K562 (cell line): Measurements from ENCODE around the gene CTSL. TPM values are rescaled to one million over a fixed set of nuclear protein-coding genes. Genes with fewer than 3 reads are reported as not detected.

Source experiments
- ARID2 ChIP-seq: fragments of 450-650 bp; IDR thresholded peaks from 2 replicates; pipeline ENCODE4 v1.6.1; 2017; ENCODE audit warnings: antibody characterized with exemption, mild to moderate bottlenecking
- CBFA2T3 ChIP-seq: fragments of 450-650 bp; IDR thresholded peaks from 2 replicates; pipeline ENCODE4 v1.6.1; 2017
- CBFB ChIP-seq: sonication (generic); formaldehyde crosslinking; IDR thresholded peaks from 2 replicates; pipeline ENCODE4 v1.4.0; 2020; ENCODE audit warnings: mild to moderate bottlenecking, missing genetic modification reagents
- CREBBP ChIP-seq: IDR thresholded peaks from one replicate; pipeline ENCODE4 v1.6.1; 2012; ENCODE audit warnings: low read depth, mild to moderate bottlenecking, control low read depth, inconsistent platforms, low read length
- GATA2 ChIP-seq: sonication (generic); formaldehyde crosslinking; IDR thresholded peaks from 2 replicates; pipeline ENCODE4 v1.4.0; 2020; ENCODE audit warnings: mild to moderate bottlenecking, missing genetic modification reagents
- HLTF ChIP-seq: fragments of 450-650 bp; IDR thresholded peaks from 2 replicates; pipeline ENCODE4 v1.6.1; 2016
- ILK ChIP-seq: fragments of 450-650 bp; IDR thresholded peaks from 2 replicates; pipeline ENCODE4 v1.6.1; 2016; ENCODE audit warnings: missing genetic modification characterization, low read depth, mild to moderate bottlenecking, missing compliant biosample characterization, moderate library complexity, borderline replicate concordance
- KDM1A ChIP-seq, 2 experiments: fragments of 450-650 bp; IDR thresholded peaks; 2 replicates each; pipeline ENCODE4 v1.6.1; 2016; ENCODE audit warnings: mild to moderate bottlenecking in 2 of 2
- KHSRP ChIP-seq: fragments of 450-650 bp; IDR thresholded peaks from 2 replicates; pipeline ENCODE4 v1.6.1; 2017
- NELFE ChIP-seq: IDR thresholded peaks from 2 replicates; pipeline ENCODE4 v1.6.1; 2011; ENCODE audit warnings: mild to moderate bottlenecking; ENCODE audit not compliant: insufficient read depth, insufficient read length
- PHF20 ChIP-seq: fragments of 450-650 bp; IDR thresholded peaks from 2 replicates; pipeline ENCODE4 v1.6.1; 2018; ENCODE audit not compliant: partially characterized antibody
- RNF2 ChIP-seq: sonication (generic); IDR thresholded peaks from 2 replicates; pipeline ENCODE4 v1.6.1; 2016
- SAP30 ChIP-seq: fragments of 200-600 bp; sonication (generic); IDR thresholded peaks from 2 replicates; pipeline ENCODE4 v1.6.1; 2012; ENCODE audit warnings: borderline replicate concordance, low read depth, mild to moderate bottlenecking, moderate library complexity, low read length, control low read depth, inconsistent platforms; ENCODE audit not compliant: insufficient read depth, poor library complexity, severe bottlenecking
- SMAD4 ChIP-seq: fragments of 250-450 bp; sonication (Bioruptor Pico); conservative IDR thresholded peaks from 2 replicates; pipeline ENCODE4 v1.8.0; 2021; ENCODE audit warnings: inconsistent platforms, mild to moderate bottlenecking, moderate library complexity
- SMARCA5 ChIP-seq: fragments of 450-650 bp; IDR thresholded peaks from 2 replicates; pipeline ENCODE4 v1.6.1; 2016
- SNRNP70 ChIP-seq: fragments of 200-400 bp; formaldehyde crosslinking; optimal IDR thresholded peaks from 2 replicates; pipeline ENCODE3; 2017; ENCODE audit warnings: low read depth, low read length
- SREBF1 ChIP-seq: fragments of 150-350 bp; IDR thresholded peaks from 2 replicates; pipeline ENCODE4 v1.6.1; 2014; ENCODE audit warnings: antibody characterized with exemption, low read depth, low read length, borderline replicate concordance
- SUPT5H ChIP-seq: fragments of 450-650 bp; IDR thresholded peaks from 2 replicates; pipeline ENCODE4 v1.6.1; 2016
- TAF7 ChIP-seq: fragments of 450-650 bp; IDR thresholded peaks from 2 replicates; pipeline ENCODE4 v1.6.1; 2016; ENCODE audit warnings: missing genetic modification characterization, missing compliant biosample characterization
- THRA ChIP-seq: fragments of 450-650 bp; IDR thresholded peaks from 2 replicates; pipeline ENCODE4 v1.6.1; 2017; ENCODE audit warnings: mild to moderate bottlenecking, moderate library complexity
- YBX1 ChIP-seq: fragments of 450-650 bp; IDR thresholded peaks from 2 replicates; pipeline ENCODE4 v1.7.1; 2016; ENCODE audit warnings: mild to moderate bottlenecking
- ZNF175 ChIP-seq: fragments of 200-800 bp; sonication (Bioruptor generic); IDR thresholded peaks from 2 replicates; pipeline ENCODE4 v1.6.1; 2016; ENCODE audit warnings: low read depth, mild to moderate bottlenecking, missing genetic modification characterization, missing compliant biosample characterization
- ZNF232 ChIP-seq: sonication (generic); formaldehyde crosslinking; IDR thresholded peaks from 2 replicates; pipeline ENCODE4 v1.8.0; 2022; ENCODE audit warnings: mild to moderate bottlenecking, missing genetic modification reagents
- ZNF589 ChIP-seq: fragments of 200-800 bp; sonication (Bioruptor generic); IDR thresholded peaks from 2 replicates; pipeline ENCODE4 v1.6.1; 2016; ENCODE audit warnings: low read depth, missing genetic modification characterization, missing compliant biosample characterization
- polyA plus RNA-seq, 8 experiments: library from polyadenylated mRNA; depleted of rRNA in 4 of 8; stranded (reverse) in 5 of 8; unstranded in 3 of 8; fragments of >200 nt; fragmentation: Nextera tagmentation in 2 of 8; fragmentation: Illumina TruSeq in 1 of 8; extraction: Ambion mirVana in 2 of 8; extraction: Trizol in 1 of 8; gene quantifications; 2 replicates each; pipeline versions ENCODE4 v1.2.1 to v1.2.3, GENCODE V29; 2011 to 2014; ENCODE audit warnings: inconsistent platforms in 1 of 8, missing spikeins in 1 of 8
- total RNA-seq, 7 experiments: library from RNA; depleted of rRNA in 6 of 7; stranded (reverse); fragments of >200 nt in 6 of 7; fragmentation: Illumina TruSeq in 2 of 7; extraction: Trizol in 2 of 7; gene quantifications; 2 replicates each; pipeline versions ENCODE4 v1.2.1 to v1.2.3, GENCODE V29; 2011 to 2021; ENCODE audit warnings: low replicate concordance in 1 of 7
- TF ChIP-seq, protein P1 (sequence below): fragments of 250-450 bp; sonication (Bioruptor Pico); IDR thresholded peaks from 2 replicates; pipeline ENCODE4 v1.8.0; 2022; ENCODE audit warnings: moderate library complexity, mild to moderate bottlenecking, inconsistent platforms
- TF ChIP-seq, protein P2 (sequence below): fragments of 450-650 bp; IDR thresholded peaks from 2 replicates; pipeline ENCODE4 v1.6.1; 2018; ENCODE audit warnings: mild to moderate bottlenecking, low read depth; ENCODE audit not compliant: partially characterized antibody
- TF ChIP-seq, protein P3 (sequence below): fragments of 250-450 bp; sonication (Bioruptor Pico); IDR thresholded peaks from 2 replicates; pipeline ENCODE4 v1.4.0; 2020; ENCODE audit warnings: borderline replicate concordance

CTSL gene
- total and polyA plus RNA-seq, 9 of the 15 experiments (the other 6 are each of a cell fraction or from before 2014, with no cell fraction given): 55.9 to 165 (median 93.7) TPM

GRCh38 chr9:87712801-87713277, 13.1 kb upstream of the CTSL start (continued):
- TF ChIP-seq KHSRP: no peak
- TF ChIP-seq YBX1: no peak
- no peak for TF ChIP-seq ILK (tag)
- TF ChIP-seq, protein P1, sequence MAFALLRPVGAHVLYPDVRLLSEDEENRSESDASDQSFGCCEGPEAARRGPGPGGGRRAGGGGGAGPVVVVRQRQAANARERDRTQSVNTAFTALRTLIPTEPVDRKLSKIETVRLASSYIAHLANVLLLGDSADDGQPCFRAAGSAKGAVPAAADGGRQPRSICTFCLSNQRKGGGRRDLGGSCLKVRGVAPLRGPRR (CRISPR knock-in tag): no peak
- TF ChIP-seq ARID2: 0 out of 2 replicates have a peak, but pooled peaks have one; percentile 55
- no peak for TF ChIP-seq THRA
- TF ChIP-seq, protein P2, sequence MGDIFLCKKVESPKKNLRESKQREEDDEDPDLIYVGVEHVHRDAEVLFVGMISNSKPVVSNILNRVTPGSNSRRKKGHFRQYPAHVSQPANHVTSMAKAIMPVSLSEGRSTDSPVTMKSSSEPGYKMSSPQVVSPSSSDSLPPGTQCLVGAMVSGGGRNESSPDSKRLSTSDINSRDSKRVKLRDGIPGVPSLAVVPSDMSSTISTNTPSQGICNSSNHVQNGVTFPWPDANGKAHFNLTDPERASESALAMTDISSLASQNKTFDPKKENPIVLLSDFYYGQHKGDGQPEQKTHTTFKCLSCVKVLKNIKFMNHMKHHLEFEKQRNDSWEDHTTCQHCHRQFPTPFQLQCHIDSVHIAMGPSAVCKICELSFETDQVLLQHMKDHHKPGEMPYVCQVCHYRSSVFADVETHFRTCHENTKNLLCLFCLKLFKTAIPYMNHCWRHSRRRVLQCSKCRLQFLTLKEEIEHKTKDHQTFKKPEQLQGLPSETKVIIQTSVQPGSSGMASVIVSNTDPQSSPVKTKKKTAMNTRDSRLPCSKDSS: peak; percentile 47
- TF ChIP-seq SAP30: no peak
- TF ChIP-seq SUPT5H: 0 out of 2 replicates have a peak, but pooled peaks have one; percentile 51
- TF ChIP-seq SNRNP70: no peak
- no peak for TF ChIP-seq GATA2 (CRISPR knock-in tag)
- TF ChIP-seq CREBBP: no peak
- no peak for TF ChIP-seq ZNF589
- no peak for TF ChIP-seq TAF7 (tag)
- no peak for TF ChIP-seq CBFA2T3
- TF ChIP-seq SREBF1: no peak
- TF ChIP-seq, protein P3, sequence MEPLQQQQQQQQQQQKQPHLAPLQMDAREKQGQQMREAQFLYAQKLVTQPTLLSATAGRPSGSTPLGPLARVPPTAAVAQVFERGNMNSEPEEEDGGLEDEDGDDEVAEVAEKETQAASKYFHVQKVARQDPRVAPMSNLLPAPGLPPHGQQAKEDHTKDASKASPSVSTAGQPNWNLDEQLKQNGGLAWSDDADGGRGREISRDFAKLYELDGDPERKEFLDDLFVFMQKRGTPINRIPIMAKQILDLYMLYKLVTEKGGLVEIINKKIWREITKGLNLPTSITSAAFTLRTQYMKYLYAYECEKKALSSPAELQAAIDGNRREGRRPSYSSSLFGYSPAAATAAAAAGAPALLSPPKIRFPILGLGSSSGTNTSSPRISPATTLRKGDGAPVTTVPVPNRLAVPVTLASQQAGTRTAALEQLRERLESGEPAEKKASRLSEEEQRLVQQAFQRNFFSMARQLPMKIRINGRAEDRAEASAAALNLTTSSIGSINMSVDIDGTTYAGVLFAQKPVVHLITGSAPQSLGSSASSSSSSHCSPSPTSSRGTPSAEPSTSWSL (CRISPR knock-in tag): no peak
- 0 out of 2 replicates have a peak, but pooled peaks have one; percentile 91 for TF ChIP-seq HLTF
- TF ChIP-seq PHF20: no peak
- no peak for TF ChIP-seq NELFE
- no peak for TF ChIP-seq CBFB
- TF ChIP-seq SMARCA5: peak; percentile 97
- no peak for TF ChIP-seq ZNF232 (CRISPR knock-in tag)
- TF ChIP-seq SMAD4 (CRISPR knock-in tag): no peak
- peak in 1 of 2 experiments; percentile 62; a peak in 1 of 4 replicates for TF ChIP-seq KDM1A (IDR thresholded peaks at IDR 0.05)
- no peak for TF ChIP-seq RNF2
- TF ChIP-seq ZNF175 (CRISPR knock-in tag): no peak
- TF ChIP-seq, all 486 proteins: peak for 14
